H1 (cell line): ENCODE data around the gene MEF2D. TPM values are rescaled to one million over a fixed set of nuclear protein-coding genes. Genes with fewer than 3 reads are reported as not detected.
A peak's percentile ranks its signal among the peaks of the same experiment; 100 is the strongest.

ENCODE experiments used
- CTCF ChIA-PET: fragments of 300-600 bp; sonication (Branson Sonifier 250); formaldehyde crosslinking; loops from one replicate; lab custom pipeline; 2021; ENCODE audit not compliant: partially characterized antibody; lab: Charles Lee
- POLR2A ChIA-PET: fragments of 300-600 bp; sonication (Branson Sonifier 250); formaldehyde crosslinking; loops from one replicate; lab custom pipeline; 2021; ENCODE audit warnings: inconsistent platforms; ENCODE audit not compliant: partially characterized antibody; lab: Charles Lee
- DNase-seq, 2 experiments: peaks; one replicate each; pipeline versions ENCODE4 v3.0.0 to v3.0.0-alpha.2; 2010 to 2022; ENCODE audit warnings: low spot score in 2 of 2, low read depth in 1 of 2, mixed read lengths in 1 of 2
- FAIRE-seq: peaks from 2 replicates; lab custom pipeline; 2011; peaks lifted over from hg19 to GRCh38; lab: Jason Lieb, UNC
- H2AFZ ChIP-seq: 2 replicates; pipeline ENCODE4 v1.8.1; 2012; ENCODE audit warnings: low read length, inconsistent platforms
- H2AK5ac ChIP-seq: 2 replicates; pipeline ENCODE4 v1.6.1; 2013; ENCODE audit warnings: low read depth, low read length
- H2BK120ac ChIP-seq: replicated peaks from 2 replicates; pipeline ENCODE3; 2013; ENCODE audit warnings: low read depth, low read length, inconsistent platforms
- H2BK12ac ChIP-seq: 2 replicates; pipeline ENCODE4 v1.6.1; 2013; ENCODE audit warnings: low read depth, low read length
- H2BK15ac ChIP-seq: 2 replicates; pipeline ENCODE4 v1.6.1; 2013; ENCODE audit warnings: low read length
- H2BK20ac ChIP-seq: 2 replicates; pipeline ENCODE4 v1.6.1; 2013; ENCODE audit warnings: low read length
- H2BK5ac ChIP-seq: 2 replicates; pipeline ENCODE4 v1.6.1; 2013; ENCODE audit warnings: low read depth, low read length
- H3K14ac ChIP-seq: 2 replicates; pipeline ENCODE4 v1.6.1; 2013; ENCODE audit warnings: inconsistent platforms; ENCODE audit not compliant: insufficient read length
- H3K18ac ChIP-seq: 2 replicates; pipeline ENCODE4 v1.6.1; 2013; ENCODE audit warnings: low read length; ENCODE audit errors: extremely low read depth
- H3K23ac ChIP-seq: 2 replicates; pipeline ENCODE4 v1.6.1; 2013; ENCODE audit warnings: inconsistent platforms; ENCODE audit not compliant: insufficient read length
- H3K23me2 ChIP-seq: 2 replicates; pipeline ENCODE4 v1.6.1; 2013; ENCODE audit warnings: low read depth, low read length
- H3K27ac ChIP-seq: 2 replicates; pipeline ENCODE4 v1.6.1; 2011; ENCODE audit warnings: low read depth, low read length, inconsistent platforms
- H3K27me3 ChIP-seq, 4 experiments: replicated peaks in 1 of 4; 1 replicate in 1 of 4; 2 replicates in 3 of 4; pipeline versions ENCODE4 v1.6.1 to v1.8.1; 2011 to 2013; ENCODE audit warnings: low read length in 3 of 4, mild to moderate bottlenecking in 3 of 4, inconsistent platforms in 2 of 4, mixed read lengths in 2 of 4, moderate library complexity in 1 of 4; ENCODE audit not compliant: control insufficient read depth in 3 of 4, insufficient read depth in 3 of 4; ENCODE audit errors: extremely low read depth in 1 of 4
- H3K36me3 ChIP-seq, 4 experiments: 2 replicates each; pipeline versions ENCODE4 v1.6.1 to v1.8.1; 2011 to 2013; ENCODE audit warnings: mild to moderate bottlenecking in 4 of 4, low read length in 3 of 4, moderate library complexity in 2 of 4, control low read depth in 1 of 4, inconsistent platforms in 1 of 4; ENCODE audit not compliant: insufficient read depth in 4 of 4, control insufficient read depth in 2 of 4
- H3K4ac ChIP-seq: replicated peaks from 2 replicates; pipeline ENCODE3; 2013; ENCODE audit warnings: low read length, low read depth, mixed read lengths, inconsistent platforms; ENCODE audit not compliant: insufficient read length
- H3K4me1 ChIP-seq, 4 experiments: replicated peaks in 1 of 4; 1 replicate in 1 of 4; 2 replicates in 3 of 4; pipeline versions ENCODE4 v1.6.1 to v1.8.1; 2011 to 2013; ENCODE audit warnings: low read length in 3 of 4, inconsistent platforms in 2 of 4, mixed read lengths in 1 of 4; ENCODE audit not compliant: insufficient read depth in 4 of 4, control insufficient read depth in 3 of 4
- H3K4me2 ChIP-seq, 2 experiments: 2 replicates each; pipeline versions ENCODE4 v1.6.1 to v1.8.1; 2011 to 2013; ENCODE audit warnings: low read depth in 2 of 2, low read length in 2 of 2, control low read depth in 1 of 2, inconsistent platforms in 1 of 2, mild to moderate bottlenecking in 1 of 2; ENCODE audit not compliant: insufficient read depth in 1 of 2
- H3K4me3 ChIP-seq, 4 experiments: fragments of 200-600, 300-600 bp in 1 of 4; sonication (generic), shearing (Covaris generic), sonication (Bioruptor Twin) in 1 of 4; 2 replicates each; pipeline versions ENCODE4 v1.5.1 to v1.8.1; 2011 to 2016; ENCODE audit warnings: low read length in 4 of 4, low read depth in 3 of 4, control low read depth in 2 of 4, inconsistent platforms in 2 of 4, mild to moderate bottlenecking in 2 of 4, mixed read lengths in 1 of 4, moderate library complexity in 1 of 4; ENCODE audit not compliant: insufficient read depth in 2 of 4; ENCODE audit errors: extremely low read depth in 1 of 4
- H3K56ac ChIP-seq: replicated peaks from 2 replicates; pipeline ENCODE3; 2013; ENCODE audit warnings: low read depth, mild to moderate bottlenecking, mixed read lengths, low read length, inconsistent platforms; ENCODE audit not compliant: insufficient read length
- H3K79me1 ChIP-seq: 2 replicates; pipeline ENCODE4 v1.6.1; 2013; ENCODE audit warnings: low read depth, low read length, control low read depth
- H3K79me2 ChIP-seq, 2 experiments: 2 replicates each; pipeline versions ENCODE4 v1.6.1 to v1.8.1; 2012 to 2013; ENCODE audit warnings: low read length in 2 of 2, mild to moderate bottlenecking in 2 of 2, inconsistent platforms in 1 of 2; ENCODE audit not compliant: insufficient read depth in 2 of 2, control insufficient read depth in 1 of 2
- H3K9ac ChIP-seq, 4 experiments: replicated peaks in 1 of 4; 1 replicate in 1 of 4; 2 replicates in 3 of 4; pipeline versions ENCODE4 v1.6.1 to v1.8.1; 2011 to 2013; ENCODE audit warnings: low read depth in 3 of 4, low read length in 3 of 4, control low read depth in 2 of 4, mild to moderate bottlenecking in 2 of 4, moderate library complexity in 2 of 4, inconsistent platforms in 1 of 4; ENCODE audit errors: extremely low read depth in 1 of 4
- H3K9me3 ChIP-seq, 2 experiments: 2 replicates each; pipeline versions ENCODE4 v1.6.1 to v1.8.1; 2012 to 2013; ENCODE audit warnings: mild to moderate bottlenecking in 2 of 2, moderate library complexity in 2 of 2, control low read depth in 1 of 2, inconsistent platforms in 1 of 2, low read depth in 1 of 2, low read length in 1 of 2, mixed read lengths in 1 of 2; ENCODE audit not compliant: insufficient read depth in 2 of 2
- H4K20me1 ChIP-seq, 2 experiments: replicated peaks in 1 of 2; 2 replicates each; pipeline versions ENCODE3 to v1.8.1; 2011 to 2013; ENCODE audit warnings: inconsistent platforms in 2 of 2, low read length in 2 of 2, mild to moderate bottlenecking in 1 of 2; ENCODE audit not compliant: insufficient read depth in 2 of 2, control insufficient read depth in 1 of 2
- H4K5ac ChIP-seq: 2 replicates; pipeline ENCODE4 v1.6.1; 2013; ENCODE audit warnings: low read length, low read depth, mixed read lengths, inconsistent platforms; ENCODE audit not compliant: insufficient read length
- H4K8ac ChIP-seq: 2 replicates; pipeline ENCODE4 v1.8.0; 2013; ENCODE audit warnings: mild to moderate bottlenecking, moderate library complexity, low read length, inconsistent platforms; ENCODE audit not compliant: insufficient read depth; ENCODE audit errors: extremely low read depth
- H4K91ac ChIP-seq: replicated peaks from 2 replicates; pipeline ENCODE3; 2013; ENCODE audit warnings: low read length, mixed read lengths, inconsistent platforms; ENCODE audit not compliant: insufficient read length
- E2F6 ChIP-seq: IDR thresholded peaks from 2 replicates; pipeline ENCODE4 v1.6.1; 2012; ENCODE audit warnings: inconsistent platforms
- SIX5 ChIP-seq: IDR thresholded peaks from 2 replicates; pipeline ENCODE4 v1.6.1; 2011; ENCODE audit warnings: mild to moderate bottlenecking, low read depth, low read length
- SRF ChIP-seq: IDR thresholded peaks from 2 replicates; pipeline ENCODE4 v1.6.1; 2011; ENCODE audit warnings: mild to moderate bottlenecking, low read depth, low read length, moderate library complexity
- WGBS, 2 experiments: shearing (Covaris generic) in 1 of 2; methylation state at CpG; one replicate each; pipeline versions ENCODE4 v1.1.6 to v1.1.7; 2013 to 2015; ENCODE audit warnings: low lambda C conversion rate in 2 of 2, mixed read lengths in 2 of 2, inconsistent platforms in 1 of 2, low coverage in 1 of 2, missing lambda C conversion rate in 1 of 2; ENCODE audit not compliant: insufficient replicate concordance in 2 of 2, insufficient coverage in 1 of 2, insufficient read length in 1 of 2; ENCODE audit errors: extremely low coverage in 1 of 2, missing lambda C conversion rate in 1 of 2; 5-methylcytosine and 5-hydroxymethylcytosine counted together
- polyA plus RNA-seq, 7 experiments: library from polyadenylated mRNA; depleted of rRNA in 3 of 7; stranded (reverse) in 5 of 7; unstranded in 2 of 7; fragments of >200 nt in 5 of 7; fragments of 200-250 nt in 2 of 7; gene quantifications; 1 replicate in 5 of 7; 2 replicates in 1 of 7; 4 replicates in 1 of 7; pipeline versions ENCODE4 v1.2.1 to v1.2.3, GENCODE V29; 2011 to 2013; ENCODE audit warnings: missing spikeins in 2 of 7, mixed read lengths in 2 of 7
- total RNA-seq: library from RNA; stranded (reverse); fragmentation: NEBNext Ultra II Directional; extraction: Animal tissue kit (Norgen Biotek cat#: 25700); gene quantifications from 2 replicates; pipeline ENCODE4 v1.2.1, GENCODE V29; 2021

The MEF2D gene
- total and polyA plus RNA-seq, 2 of the 8 experiments (the other 6 are each of a cell fraction or from before 2014, with no cell fraction given): 17.3 to 20.3 TPM

- peaks cover 0 to 79% of the 10 kb centered on the region in 2 experiments; a peak in 2 of 4 replicates for H3K79me2 ChIP-seq
- H4K20me1 ChIP-seq: peaks cover 2 to 20% of the 10 kb centered on the region in 2 experiments
- no peaks in the 10 kb centered on the region for H3K9me3 ChIP-seq
- DNase-seq: no peak
- no peak overlapping the region for H2AK5ac ChIP-seq
- no peak overlapping the region for H4K5ac ChIP-seq
- CTCF ChIA-PET: interaction anchor here (0.6 to 17.4 kb wide), 17 partner anchors 7 to 266 kb away, joined by 3 to 236 read pairs (median 5); partner anchors contain the start of gene MEF2D
- H3K9ac ChIP-seq: peak overlapping the region in 1 of 4 experiments; percentile 15; a peak in 3 of 7 replicates
- peak overlapping the region; percentile 14 for H4K91ac ChIP-seq
- no peak overlapping the region for H3K23ac ChIP-seq
- no peak overlapping the region for H2AFZ ChIP-seq
- no peak for FAIRE-seq
- H3K4me3 ChIP-seq: peak overlapping the region in 2 of 4 experiments; percentile 24 to 51; a peak in 3 of 8 replicates
- no peaks in the 10 kb centered on the region for H3K27me3 ChIP-seq
- 53% methylated on average over 3 of the region's 7 CpGs; no CpG with 5 or more reads in 1 of the 2 experiments for WGBS, 2 experiments
- H3K79me1 ChIP-seq: peaks cover 26% of the 10 kb centered on the region
- no peak overlapping the region for H2BK120ac ChIP-seq
- peak overlapping the region; percentile 69 to 79 for H3K4me2 ChIP-seq
- no peak overlapping the region for H3K27ac ChIP-seq
- H2BK12ac ChIP-seq: 0 out of 2 replicates have a peak overlapping the region, but pooled peaks have one; percentile 5
- peaks cover 9 to 50% (median 31%) of the 10 kb centered on the region in 4 experiments for H3K4me1 ChIP-seq
- TF ChIP-seq E2F6: no peak
- TF ChIP-seq SIX5: no peak
- no peak for TF ChIP-seq SRF
- TF ChIP-seq, all 59 proteins: peak for 0
- no peak overlapping the region for H3K4ac ChIP-seq
- POLR2A ChIA-PET: interaction anchor here (0.5 to 16.1 kb wide), 9 partner anchors 10 to 104 kb away, joined by 3 to 166 read pairs (median 5); partner anchors contain the start of genes MEF2D and NAXE
- H3K36me3 ChIP-seq: no peaks in the 10 kb centered on the region
- H2BK5ac ChIP-seq: peak overlapping the region; percentile 63; the same call in 1 of the 2 replicates
- H3K14ac ChIP-seq: no peak overlapping the region
- no peak overlapping the region for H3K56ac ChIP-seq
- no peaks in the 10 kb centered on the region; the same call in 1 of the 2 replicates for H3K23me2 ChIP-seq
- H2BK20ac ChIP-seq: no peak overlapping the region
- H2BK15ac ChIP-seq: 0 out of 2 replicates have a peak overlapping the region, but pooled peaks have one; percentile 2
- H4K8ac ChIP-seq: no peak overlapping the region
- peak overlapping the region; percentile 71; the same call in 1 of the 2 replicates for H3K18ac ChIP-seq
Measured at GRCh38 chr1:156489935-156490293, 10.7 kb downstream of the MEF2D start.
